ENCODE results near the gene CLHC1. TPM values are rescaled to one million over a fixed set of nuclear protein-coding genes. Genes with fewer than 3 reads are reported as not detected.

CLHC1 gene
- total RNA-seq, 1 donor from 2014 or later = 46.7 TPM

DNA sequence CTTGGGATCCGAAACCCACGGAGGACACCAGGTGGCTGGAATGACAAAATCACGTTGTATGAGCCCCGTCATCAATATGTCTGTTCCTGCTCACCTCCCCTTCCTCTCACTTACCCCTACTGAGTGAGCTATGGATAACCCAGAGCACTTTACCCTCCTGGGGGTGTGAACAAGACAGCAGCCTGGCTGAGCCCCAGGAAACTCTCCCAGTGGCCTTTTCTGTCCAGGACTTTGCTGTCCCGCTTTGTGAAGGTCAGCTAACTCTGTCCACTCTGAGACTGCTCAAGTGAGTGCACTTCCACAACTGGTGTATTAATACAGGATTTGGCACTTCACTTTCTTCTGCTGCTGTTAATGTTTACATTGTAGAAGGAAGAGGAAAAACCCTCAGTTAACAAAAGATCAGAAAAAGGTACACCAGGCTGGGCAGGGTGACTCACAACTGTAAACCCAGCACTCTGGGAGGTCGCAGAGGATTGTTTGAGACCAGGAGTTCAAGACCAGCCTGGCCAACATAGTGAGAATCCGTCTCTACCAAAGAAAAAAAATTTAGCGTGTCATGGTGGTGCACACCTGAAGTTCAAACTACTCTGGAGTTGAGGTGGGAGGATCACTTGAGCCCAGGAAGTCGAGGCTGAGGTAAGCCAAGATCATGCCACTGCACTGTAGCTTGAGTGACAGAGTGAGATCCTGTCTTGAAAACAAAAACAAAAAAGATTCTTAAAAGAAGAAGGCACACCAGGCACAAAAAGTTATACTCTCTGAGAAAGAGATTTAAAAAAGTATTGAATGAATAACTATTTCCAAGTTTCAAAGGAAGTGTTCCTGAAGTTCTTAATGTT is 90.3 kb downstream of the CLHC1 start:
- Mint-ChIP-seq H3K27ac (no peak overlapping the region), H3K9me3 (peaks cover 13% of the 10 kb centered on the region), H3K4me3 (no peak overlapping the region), H3K27me3 (ENCODE audit: low read depth) (no peaks in the 10 kb centered on the region), H3K4me1 (peaks cover 7% of the 10 kb centered on the region), H3K36me3 (no peaks in the 10 kb centered on the region)
- no peak for DNase-seq (ENCODE audit: low spot score in 2 of 2, unreplicated experiment in 2 of 2)
- TF ChIP-seq, protein P1, sequence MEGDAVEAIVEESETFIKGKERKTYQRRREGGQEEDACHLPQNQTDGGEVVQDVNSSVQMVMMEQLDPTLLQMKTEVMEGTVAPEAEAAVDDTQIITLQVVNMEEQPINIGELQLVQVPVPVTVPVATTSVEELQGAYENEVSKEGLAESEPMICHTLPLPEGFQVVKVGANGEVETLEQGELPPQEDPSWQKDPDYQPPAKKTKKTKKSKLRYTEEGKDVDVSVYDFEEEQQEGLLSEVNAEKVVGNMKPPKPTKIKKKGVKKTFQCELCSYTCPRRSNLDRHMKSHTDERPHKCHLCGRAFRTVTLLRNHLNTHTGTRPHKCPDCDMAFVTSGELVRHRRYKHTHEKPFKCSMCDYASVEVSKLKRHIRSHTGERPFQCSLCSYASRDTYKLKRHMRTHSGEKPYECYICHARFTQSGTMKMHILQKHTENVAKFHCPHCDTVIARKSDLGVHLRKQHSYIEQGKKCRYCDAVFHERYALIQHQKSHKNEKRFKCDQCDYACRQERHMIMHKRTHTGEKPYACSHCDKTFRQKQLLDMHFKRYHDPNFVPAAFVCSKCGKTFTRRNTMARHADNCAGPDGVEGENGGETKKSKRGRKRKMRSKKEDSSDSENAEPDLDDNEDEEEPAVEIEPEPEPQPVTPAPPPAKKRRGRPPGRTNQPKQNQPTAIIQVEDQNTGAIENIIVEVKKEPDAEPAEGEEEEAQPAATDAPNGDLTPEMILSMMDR (IDR thresholded peaks at IDR 0.05; ENCODE audit: unreplicated experiment) = no peak

DNA sequence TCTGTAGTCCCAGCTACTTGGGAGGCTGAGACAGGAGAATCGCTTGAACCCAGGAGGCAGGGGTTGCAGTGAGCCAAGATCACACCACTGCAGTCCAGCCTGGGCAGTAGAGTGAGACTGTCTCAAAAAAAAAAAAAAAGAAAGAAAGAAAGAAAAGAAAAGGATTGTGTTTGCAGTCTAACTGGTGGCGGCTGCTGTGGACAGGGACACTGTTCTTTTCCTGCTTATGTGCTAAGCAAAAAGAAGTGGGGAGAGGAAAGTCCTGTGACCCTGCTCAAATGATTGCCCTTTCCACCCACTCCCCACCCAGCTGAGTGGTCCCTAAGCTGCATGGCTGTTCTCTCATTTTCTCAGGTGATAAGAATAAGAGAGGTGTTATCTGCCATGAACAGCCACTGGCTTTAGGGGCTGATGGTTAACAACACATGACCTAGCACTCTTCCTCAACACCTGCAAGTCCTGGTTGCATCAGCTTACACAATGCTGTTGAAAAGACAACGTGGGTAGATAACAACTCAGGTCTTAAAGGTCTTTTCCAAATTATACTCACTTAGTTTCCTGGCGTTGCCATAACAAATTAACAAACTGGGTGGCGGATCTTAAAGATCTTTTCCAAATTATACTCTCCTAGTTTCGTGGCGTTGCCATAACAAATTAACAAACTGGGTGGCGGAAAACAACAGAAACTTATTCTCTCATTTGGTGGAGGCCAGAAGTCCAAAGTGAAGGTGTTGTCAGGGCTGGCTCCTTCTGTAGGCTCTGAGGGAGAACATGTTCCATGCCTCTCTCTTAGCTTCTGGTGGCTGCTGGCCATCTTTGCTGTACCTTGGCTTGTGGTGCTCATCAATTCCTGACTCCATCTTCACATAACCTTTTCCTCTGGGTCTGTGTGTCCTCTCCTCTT is 91.5 kb downstream of the CLHC1 start:
- peaks cover 13% of the 10 kb centered on the region for H3K9me3 Mint-ChIP-seq
- TF ChIP-seq, protein P1 (IDR thresholded peaks at IDR 0.05; ENCODE audit: unreplicated experiment) = no peak
- H3K4me3 Mint-ChIP-seq = no peak overlapping the region
- no peaks in the 10 kb centered on the region for H3K27me3 Mint-ChIP-seq (ENCODE audit: low read depth)
- no peaks in the 10 kb centered on the region for H3K36me3 Mint-ChIP-seq
- no peak overlapping the region for H3K27ac Mint-ChIP-seq
- peaks cover 8% of the 10 kb centered on the region for H3K4me1 Mint-ChIP-seq
- DNase-seq (ENCODE audit: low spot score in 2 of 2, unreplicated experiment in 2 of 2) = no peak

DNA sequence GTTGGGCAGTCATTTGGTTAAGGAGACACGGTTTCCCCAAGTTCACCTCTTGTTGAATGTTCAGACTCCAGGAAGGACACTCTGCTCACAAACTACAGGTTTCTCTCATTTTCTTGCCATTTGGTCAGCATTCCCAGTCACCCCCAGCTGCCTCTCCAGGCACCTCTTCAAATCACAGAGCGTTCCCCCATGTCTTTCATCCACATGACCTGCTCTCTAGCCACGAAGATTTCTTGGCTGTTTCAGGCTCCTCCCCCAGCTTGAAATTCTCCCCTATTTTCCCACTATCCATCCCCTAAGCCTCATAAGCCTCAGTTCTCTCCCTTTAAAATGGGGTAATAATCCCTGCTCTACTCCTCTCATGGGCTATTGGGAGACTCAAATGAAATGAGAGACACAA is 92.8 kb downstream of the CLHC1 start:
- Mint-ChIP-seq H3K36me3 (no peaks in the 10 kb centered on the region), H3K27ac (no peak overlapping the region), H3K4me3 (no peak overlapping the region), H3K9me3 (peaks cover 9% of the 10 kb centered on the region), H3K4me1 (peaks cover 9% of the 10 kb centered on the region), H3K27me3 (ENCODE audit: low read depth) (no peaks in the 10 kb centered on the region)
- TF ChIP-seq, protein P1 (IDR thresholded peaks at IDR 0.05; ENCODE audit: unreplicated experiment) = no peak
- no peak for DNase-seq (ENCODE audit: low spot score in 2 of 2, unreplicated experiment in 2 of 2)

DNA sequence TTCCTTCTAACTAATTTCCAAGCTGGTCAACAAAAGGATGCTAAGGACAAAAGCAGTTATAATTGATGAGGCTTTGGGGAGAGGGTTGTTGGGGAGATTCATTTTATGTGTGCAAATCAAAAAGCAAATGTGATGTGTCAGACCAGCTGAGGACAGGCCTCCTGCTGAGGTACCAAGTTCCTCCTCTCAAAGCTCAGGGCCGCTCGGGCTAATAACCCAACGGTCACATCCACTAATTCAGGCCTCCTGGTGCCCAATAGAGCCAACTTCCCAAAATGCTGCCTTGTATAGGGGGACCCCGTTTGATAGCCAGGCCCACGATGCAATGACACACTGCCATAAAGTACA is 93.2 kb downstream of the CLHC1 start:
- H3K9me3 Mint-ChIP-seq = peaks cover 5% of the 10 kb centered on the region
- H3K4me3 Mint-ChIP-seq = no peak overlapping the region
- H3K36me3 Mint-ChIP-seq = no peaks in the 10 kb centered on the region
- H3K27ac Mint-ChIP-seq = no peak overlapping the region
- TF ChIP-seq, protein P1 (IDR thresholded peaks at IDR 0.05; ENCODE audit: unreplicated experiment) = no peak
- DNase-seq (ENCODE audit: low spot score in 2 of 2, unreplicated experiment in 2 of 2) = no peak
- H3K4me1 Mint-ChIP-seq = peaks cover 14% of the 10 kb centered on the region
- no peaks in the 10 kb centered on the region for H3K27me3 Mint-ChIP-seq (ENCODE audit: low read depth)

DNA sequence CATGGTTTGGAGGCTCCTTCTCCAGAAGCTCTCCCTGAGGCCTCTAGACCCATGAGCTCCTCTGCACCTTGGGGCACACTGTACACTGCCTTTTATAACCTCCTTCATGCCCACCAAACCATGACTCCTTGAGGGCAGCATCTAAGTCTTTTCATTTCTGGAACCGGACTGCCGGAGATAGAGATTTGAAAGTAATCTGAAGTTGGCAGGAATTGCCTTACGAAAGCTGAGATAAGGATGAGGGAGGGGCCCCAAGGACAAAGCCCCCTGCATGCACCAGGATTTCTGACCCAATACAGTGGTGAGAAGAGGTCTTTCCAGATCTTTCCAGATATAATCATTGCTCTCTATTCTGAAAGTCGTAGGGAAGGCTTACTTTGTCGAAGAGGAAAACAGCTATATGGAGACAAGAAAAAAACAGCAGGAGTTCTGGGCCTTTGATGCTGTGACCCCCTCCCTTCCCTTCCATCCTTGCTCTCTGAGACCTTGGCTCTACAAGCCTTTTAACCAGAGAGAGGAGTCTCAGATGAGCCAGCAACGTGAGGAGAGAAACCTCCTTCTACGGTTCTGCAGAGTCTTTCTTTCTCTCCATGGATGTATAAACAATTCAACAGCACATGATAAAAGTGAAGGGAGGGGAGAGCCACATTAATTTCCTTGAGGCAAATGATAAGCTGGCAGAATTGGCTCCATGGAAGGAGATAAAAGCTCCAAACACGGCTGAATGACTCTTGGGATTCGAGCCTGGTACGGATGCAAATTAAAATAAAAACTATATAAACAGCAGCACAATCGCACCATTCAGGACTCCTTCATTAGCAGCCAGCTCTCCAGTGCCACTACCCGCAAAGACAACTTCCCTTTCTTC is 93.8 kb downstream of the CLHC1 start:
- Mint-ChIP-seq H3K9me3 (peaks cover 4% of the 10 kb centered on the region), H3K4me3 (no peak overlapping the region), H3K4me1 (peaks cover 16% of the 10 kb centered on the region), H3K27ac (no peak overlapping the region), H3K36me3 (no peaks in the 10 kb centered on the region), H3K27me3 (ENCODE audit: low read depth) (no peaks in the 10 kb centered on the region)
- TF ChIP-seq, protein P1 (IDR thresholded peaks at IDR 0.05; ENCODE audit: unreplicated experiment) = no peak
- no peak for DNase-seq (ENCODE audit: low spot score in 2 of 2, unreplicated experiment in 2 of 2)

Data from mesothelial cell of epicardium (in vitro differentiated cells).